Liver (tissue), 9 donors: ENCODE measurements around the gene CRHR2. TPM values are rescaled to one million over a fixed set of nuclear protein-coding genes. Genes with fewer than 3 reads are reported as not detected.

ENCODE experiments used
- DNase-seq: peaks from one replicate; pipeline ENCODE4 v3.0.0-alpha.2; 2017; ENCODE audit warnings: low spot score
- H3K27ac ChIP-seq, 2 donors: one replicate each; pipeline ENCODE4 v1.7.0; 2013; ENCODE audit warnings: inconsistent platforms in 2 of 2, low read length in 2 of 2, control low read depth in 1 of 2, low read depth in 1 of 2, mild to moderate bottlenecking in 1 of 2
- H3K27me3 ChIP-seq, 4 donors: one replicate each; pipeline versions ENCODE4 v1.6.1 to v1.7.0; 2013; ENCODE audit warnings: low read length in 3 of 4, inconsistent platforms in 1 of 4, mild to moderate bottlenecking in 1 of 4, moderate library complexity in 1 of 4; ENCODE audit not compliant: control insufficient read depth in 4 of 4, insufficient read depth in 4 of 4
- H3K36me3 ChIP-seq, 4 donors: one replicate each; pipeline versions ENCODE4 v1.6.1 to v1.7.0; 2013; ENCODE audit warnings: low read length in 3 of 4, mild to moderate bottlenecking in 3 of 4, low read depth in 1 of 4, moderate library complexity in 1 of 4; ENCODE audit not compliant: control insufficient read depth in 4 of 4, insufficient read depth in 3 of 4
- H3K4me1 ChIP-seq, 4 donors: one replicate each; pipeline versions ENCODE4 v1.6.1 to v1.7.0; 2013; ENCODE audit warnings: low read length in 3 of 4, mild to moderate bottlenecking in 3 of 4, moderate library complexity in 1 of 4; ENCODE audit not compliant: control insufficient read depth in 4 of 4, insufficient read depth in 4 of 4
- H3K4me3 ChIP-seq, 3 donors: one replicate each; pipeline versions ENCODE4 v1.6.1 to v1.7.0; 2013; ENCODE audit warnings: low read length in 3 of 3, control low read depth in 1 of 3, low read depth in 1 of 3, mild to moderate bottlenecking in 1 of 3
- H3K9ac ChIP-seq, 2 donors: one replicate each; pipeline ENCODE4 v1.7.0; 2013; ENCODE audit warnings: low read length in 2 of 2, mild to moderate bottlenecking in 2 of 2, moderate library complexity in 2 of 2, control low read depth in 1 of 2, low read depth in 1 of 2
- H3K9me3 ChIP-seq, 4 donors: one replicate each; pipeline versions ENCODE4 v1.6.1 to v1.7.0; 2013; ENCODE audit warnings: low read length in 3 of 4; ENCODE audit not compliant: control insufficient read depth in 4 of 4
- ATF3 ChIP-seq: IDR thresholded peaks from 2 replicates; pipeline ENCODE4 v1.6.1; 2016; ENCODE audit warnings: antibody characterized with exemption
- CTCF ChIP-seq: fragments of 150-350 bp; IDR thresholded peaks from 2 replicates; pipeline ENCODE4 v1.5.1; 2017; ENCODE audit warnings: improper control_type of control experiment, low read depth, low read length; ENCODE audit not compliant: missing input control
- EGR1 ChIP-seq, 2 donors: IDR thresholded peaks; 2 replicates each; pipeline ENCODE4 v1.6.1; 2016 to 2018; ENCODE audit warnings: antibody characterized with exemption in 2 of 2, low read depth in 2 of 2
- FOXA1 ChIP-seq: IDR thresholded peaks from 2 replicates; pipeline ENCODE4 v1.6.1; 2016; ENCODE audit warnings: antibody characterized with exemption
- FOXA2 ChIP-seq: IDR thresholded peaks from 2 replicates; pipeline ENCODE4 v1.6.1; 2016; ENCODE audit warnings: antibody characterized with exemption
- GABPA ChIP-seq, 2 donors: IDR thresholded peaks in 1 of 2; conservative IDR thresholded peaks in 1 of 2; 2 replicates each; pipeline ENCODE4 v1.6.1; 2016; ENCODE audit warnings: antibody characterized with exemption in 2 of 2, mild to moderate bottlenecking in 1 of 2, moderate library complexity in 1 of 2
- HNF4A ChIP-seq, 2 donors: conservative IDR thresholded peaks; 2 replicates each; pipeline ENCODE4 v1.6.1; 2016; ENCODE audit warnings: antibody characterized with exemption in 2 of 2, mild to moderate bottlenecking in 2 of 2
- HNF4G ChIP-seq: IDR thresholded peaks from 2 replicates; pipeline ENCODE4 v1.6.1; 2016; ENCODE audit warnings: antibody characterized with exemption
- JUND ChIP-seq, 2 donors: IDR thresholded peaks; 2 replicates each; pipeline ENCODE4 v1.6.1; 2016; ENCODE audit warnings: antibody characterized with exemption in 2 of 2
- MAX ChIP-seq: IDR thresholded peaks from 2 replicates; pipeline ENCODE4 v1.6.1; 2016; ENCODE audit warnings: antibody characterized with exemption
- NR2F2 ChIP-seq: IDR thresholded peaks from 2 replicates; pipeline ENCODE4 v1.6.1; 2016; ENCODE audit warnings: antibody characterized with exemption
- RAD21 ChIP-seq, 2 donors: IDR thresholded peaks; 2 replicates each; pipeline ENCODE4 v1.6.1; 2016; ENCODE audit warnings: antibody characterized with exemption in 2 of 2, mild to moderate bottlenecking in 2 of 2
- REST ChIP-seq: IDR thresholded peaks from 2 replicates; pipeline ENCODE4 v1.6.1; 2016; ENCODE audit warnings: antibody characterized with exemption, mild to moderate bottlenecking
- RXRA ChIP-seq, 2 donors: IDR thresholded peaks; 2 replicates each; pipeline ENCODE4 v1.6.1; 2017 to 2018; ENCODE audit warnings: antibody characterized with exemption in 2 of 2, mild to moderate bottlenecking in 1 of 2
- SP1 ChIP-seq: IDR thresholded peaks from 2 replicates; pipeline ENCODE4 v1.6.1; 2018; ENCODE audit warnings: antibody characterized with exemption, mild to moderate bottlenecking
- TAF1 ChIP-seq: conservative IDR thresholded peaks from 2 replicates; pipeline ENCODE4 v1.6.1; 2016; ENCODE audit warnings: antibody characterized with exemption, mild to moderate bottlenecking
- YY1 ChIP-seq: IDR thresholded peaks from 2 replicates; pipeline ENCODE4 v1.6.1; 2016; ENCODE audit warnings: antibody characterized with exemption, mild to moderate bottlenecking
- ZBTB33 ChIP-seq: IDR thresholded peaks from 2 replicates; pipeline ENCODE4 v1.6.1; 2016; ENCODE audit warnings: antibody characterized with exemption
- WGBS: extraction: QIAGEN DNeasy Blood & Tissue Kit; methylation state at CpG from one replicate; pipeline ENCODE4 v1.1.7; 2013; 5-methylcytosine and 5-hydroxymethylcytosine counted together
- polyA plus RNA-seq, 2 donors: library from polyadenylated mRNA; stranded (reverse) in 1 of 2; unstranded in 1 of 2; fragments of 200-250 nt in 1 of 2; fragments of >200 nt in 1 of 2; fragmentation: Nextera tagmentation in 1 of 2; extraction: Ambion mirVana in 1 of 2; gene quantifications; one replicate each; pipeline versions ENCODE4 v1.2.1 to v1.2.3, GENCODE V29; 2013 to 2015
- total RNA-seq, 2 donors: library from RNA; depleted of rRNA; stranded (reverse); fragments of >200 nt; gene quantifications; one replicate each; pipeline ENCODE4 v1.2.3, GENCODE V29; 2014
- donor health status: healthy.
- donor health status: healthy.
- donor health status: healthy.
- donor health status: healthy.
- donor health status: healthy.

Gene CRHR2
- total and polyA plus RNA-seq, 4 donors = not detected

- H3K4me3 ChIP-seq = no peak overlapping the region
- H3K27ac ChIP-seq = no peak overlapping the region
- WGBS = 89% methylated on average over 6 of the region's 6 CpGs
- no peak for DNase-seq
- no peak overlapping the region for H3K9ac ChIP-seq
- TF ChIP-seq HNF4G (no peak), REST (no peak), TAF1 (no peak), FOXA2 (no peak), EGR1 (IDR thresholded peaks at IDR 0.05; ENCODE audit: low read depth in 2 of 2) (no peak), YY1 (no peak), ZBTB33 (no peak), FOXA1 (no peak), CTCF (no peak), RXRA (IDR thresholded peaks at IDR 0.05) (no peak), RAD21 (IDR thresholded peaks at IDR 0.05) (no peak), MAX (no peak), ATF3 (no peak), HNF4A (conservative IDR thresholded peaks at IDR 0.05) (no peak), NR2F2 (no peak), JUND (IDR thresholded peaks at IDR 0.05) (no peak), SP1 (no peak), GABPA (IDR thresholded peaks at IDR 0.05 in 1 of 2, conservative IDR thresholded peaks at IDR 0.05 in 1 of 2) (no peak)
- H3K36me3 ChIP-seq = no peaks in the 10 kb centered on the region
- no peaks in the 10 kb centered on the region for H3K9me3 ChIP-seq
- H3K27me3 ChIP-seq = no peaks in the 10 kb centered on the region
- H3K4me1 ChIP-seq = no peaks in the 10 kb centered on the region
Measured at GRCh38 chr7:30706908-30707307, 24.7 kb upstream of the CRHR2 start.

- Histone ChIP-seq H3K27ac (no peak overlapping the region), H3K36me3 (no peaks in the 10 kb centered on the region), H3K9me3 (no peaks in the 10 kb centered on the region), H3K9ac (no peak overlapping the region), H3K4me3 (no peak overlapping the region), H3K4me1 (no peaks in the 10 kb centered on the region), H3K27me3 (no peaks in the 10 kb centered on the region)
- TF ChIP-seq TAF1 = no peak
- no peak for TF ChIP-seq FOXA2
- no peak for TF ChIP-seq NR2F2
- TF ChIP-seq ZBTB33 = no peak
- TF ChIP-seq EGR1 (IDR thresholded peaks at IDR 0.05; ENCODE audit: low read depth in 2 of 2) = no peak
- TF ChIP-seq YY1 = no peak
- no peak for TF ChIP-seq FOXA1
- TF ChIP-seq MAX = no peak
- no peak for TF ChIP-seq SP1
- no peak for TF ChIP-seq RXRA (IDR thresholded peaks at IDR 0.05)
- WGBS = 92% methylated on average over 6 of the region's 6 CpGs
- DNase-seq = no peak
Measured at GRCh38 chr7:30706316-30706715, 24.1 kb upstream of the CRHR2 start.
